Measurements from ENCODE around the gene DAZAP1.

The DAZAP1 gene

DNA sequence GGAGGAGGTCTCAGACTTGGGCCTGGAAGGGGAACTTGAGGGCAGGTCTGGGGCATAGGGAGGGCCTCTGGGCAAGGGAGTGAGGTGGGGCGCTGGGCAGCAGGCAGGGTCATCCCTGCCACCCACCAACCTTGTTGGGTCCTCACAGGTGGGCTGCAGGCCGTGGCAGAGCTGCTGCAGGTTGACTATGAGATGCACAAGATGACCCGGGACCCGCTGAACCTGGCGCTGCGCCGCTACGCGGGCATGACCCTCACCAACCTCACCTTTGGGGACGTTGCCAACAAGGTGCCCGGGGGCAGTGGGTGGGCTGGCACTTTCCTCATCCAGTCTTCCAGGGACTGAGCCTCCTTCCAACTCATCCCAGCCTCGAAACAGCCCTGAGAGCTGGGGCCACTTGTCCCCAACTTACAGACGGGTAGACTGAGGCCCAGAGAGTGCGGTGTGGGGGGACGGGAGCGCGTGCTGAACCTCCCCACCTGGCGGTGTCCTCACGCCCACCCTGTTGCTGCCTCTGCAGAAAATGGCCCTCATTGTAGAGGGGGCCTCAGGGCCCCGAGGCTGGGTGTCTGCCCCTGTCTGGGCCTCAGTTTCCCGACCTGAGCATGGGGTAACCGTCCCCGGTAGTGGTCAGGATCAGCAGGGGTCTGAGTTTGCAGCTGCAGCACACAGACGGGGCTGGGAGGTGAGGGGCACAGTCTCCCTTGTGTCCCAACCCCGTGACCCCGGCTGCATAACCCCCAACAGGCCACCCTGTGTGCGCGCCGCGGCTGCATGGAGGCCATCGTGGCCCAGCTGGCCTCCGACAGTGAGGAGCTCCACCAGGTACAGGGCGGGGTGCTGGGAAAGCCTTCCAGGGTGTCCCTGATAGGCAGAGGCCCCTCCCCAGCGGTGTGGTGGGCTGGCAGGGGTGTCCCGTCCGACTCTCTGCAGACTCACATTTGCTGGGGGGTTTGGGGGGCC lies 52.9 kb downstream of the DAZAP1 start:
- no peak for TF ChIP-seq CTCF (IDR thresholded peaks at IDR 0.05; ENCODE audit: extremely low read depth, insufficient read depth, missing control alignments)
- in situ Hi-C loops (cut with MboI; ENCODE audit: low pct_unique_long_range_greater_than_20kb, low sequenced_read_pairs, unreplicated experiment): no loop called here

DNA sequence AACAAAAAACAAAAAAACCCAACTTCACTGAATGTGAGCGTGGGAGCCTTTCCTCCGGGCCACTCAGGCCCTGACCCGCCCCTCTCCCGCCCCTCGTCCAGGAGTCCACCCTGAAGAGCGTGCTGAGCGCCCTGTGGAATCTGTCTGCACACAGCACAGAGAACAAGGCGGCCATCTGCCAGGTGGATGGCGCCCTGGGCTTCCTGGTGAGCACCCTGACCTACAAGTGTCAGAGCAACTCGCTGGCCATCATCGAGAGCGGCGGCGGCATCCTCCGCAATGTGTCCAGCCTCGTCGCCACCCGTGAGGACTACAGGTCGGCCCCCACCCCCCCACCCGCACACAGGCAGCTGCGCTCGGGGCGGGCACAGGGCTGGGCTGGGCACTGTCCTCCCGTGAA lies 54.5 kb downstream of the DAZAP1 start:
- in situ Hi-C loops (cut with MboI; ENCODE audit: low pct_unique_long_range_greater_than_20kb, low sequenced_read_pairs, unreplicated experiment): no loop called here
- DNase-seq (ENCODE audit: low spot score): no peak
- no peak for TF ChIP-seq CTCF (IDR thresholded peaks at IDR 0.05; ENCODE audit: extremely low read depth, insufficient read depth, missing control alignments)

More for the DNA sequence above, 52.9 kb downstream of the DAZAP1 start:
- no peak for DNase-seq (ENCODE audit: low spot score)

- in situ Hi-C loops (cut with MboI; ENCODE audit: low pct_unique_long_range_greater_than_20kb, low sequenced_read_pairs, unreplicated experiment): no loop called here
- TF ChIP-seq CTCF (IDR thresholded peaks at IDR 0.05; ENCODE audit: extremely low read depth, insufficient read depth, missing control alignments): peak; percentile 50
- DNase-seq (ENCODE audit: low spot score): peak; percentile 84
Observed at GRCh38 chr19:1465191-1466016, 58.0 kb downstream of the DAZAP1 start.

DNA sequence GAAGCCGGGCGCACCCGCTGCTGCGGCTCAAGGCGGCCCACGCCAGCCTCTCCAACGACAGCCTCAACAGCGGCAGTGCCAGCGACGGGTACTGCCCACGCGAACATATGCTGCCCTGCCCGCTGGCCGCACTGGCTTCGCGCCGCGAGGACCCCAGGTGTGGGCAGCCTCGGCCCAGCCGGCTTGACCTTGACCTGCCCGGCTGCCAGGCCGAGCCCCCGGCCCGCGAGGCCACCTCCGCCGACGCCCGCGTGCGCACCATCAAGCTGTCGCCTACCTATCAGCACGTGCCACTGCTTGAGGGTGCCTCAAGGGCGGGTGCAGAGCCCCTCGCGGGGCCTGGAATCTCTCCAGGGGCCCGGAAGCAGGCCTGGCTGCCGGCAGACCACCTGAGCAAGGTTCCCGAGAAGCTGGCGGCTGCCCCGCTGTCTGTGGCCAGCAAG lies 58.7 kb downstream of the DAZAP1 start:
- in situ Hi-C loops (cut with MboI; ENCODE audit: low pct_unique_long_range_greater_than_20kb, low sequenced_read_pairs, unreplicated experiment): no loop called here
- no peak for TF ChIP-seq CTCF (IDR thresholded peaks at IDR 0.05; ENCODE audit: extremely low read depth, insufficient read depth, missing control alignments)
- DNase-seq (ENCODE audit: low spot score): no peak

- DNase-seq (ENCODE audit: low spot score): no peak
- in situ Hi-C loops (cut with MboI; ENCODE audit: low pct_unique_long_range_greater_than_20kb, low sequenced_read_pairs, unreplicated experiment): no loop called here
Observed at GRCh38 chr19:1466461-1467214, 59.3 kb downstream of the DAZAP1 start.

More at GRCh38 chr19:1466461-1467214, 59.3 kb downstream of the DAZAP1 start:
- TF ChIP-seq CTCF (IDR thresholded peaks at IDR 0.05; ENCODE audit: extremely low read depth, insufficient read depth, missing control alignments): no peak

Measured in GM13977 (cell line).